Erythroblast (primary cell): ENCODE data around the gene SH2D3C.

Source experiments
- DNase-seq, 2 experiments: peaks; one replicate each; lab custom pipeline; 2025; lab: John Stamatoyannopoulos, UW
- GATA1 ChIP-seq: IDR thresholded peaks from 2 replicates; pipeline ENCODE4 v1.6.1; 2011; ENCODE audit warnings: low read depth, mild to moderate bottlenecking, control low read depth, low read length, moderate library complexity
- POLR2A ChIP-seq: IDR thresholded peaks from 2 replicates; pipeline ENCODE4 v1.6.1; 2011; ENCODE audit warnings: mild to moderate bottlenecking, low read length

The SH2D3C gene

DNA sequence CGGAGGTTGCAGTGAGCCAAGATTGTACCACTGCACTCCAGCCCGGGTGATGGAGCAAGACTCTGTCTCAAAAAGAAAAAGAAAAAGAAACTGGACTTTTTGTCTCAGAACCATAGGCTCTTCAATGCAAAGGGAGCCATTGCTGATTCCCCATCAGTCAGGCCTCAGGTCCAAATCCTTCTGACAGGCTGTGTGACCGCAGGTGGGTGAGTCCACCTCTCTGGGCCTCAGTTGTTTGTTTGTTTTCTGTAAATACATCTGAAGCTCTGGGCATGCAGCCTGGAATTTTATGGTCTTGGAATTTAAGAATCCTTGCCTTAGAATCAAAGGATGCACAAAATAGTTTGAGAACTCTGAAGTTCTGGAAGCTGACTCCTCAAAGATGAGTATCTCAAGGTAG lies 22.2 kb downstream of the SH2D3C start:
- no peak for DNase-seq
- TF ChIP-seq POLR2A (no peak), GATA1 (no peak)

DNA sequence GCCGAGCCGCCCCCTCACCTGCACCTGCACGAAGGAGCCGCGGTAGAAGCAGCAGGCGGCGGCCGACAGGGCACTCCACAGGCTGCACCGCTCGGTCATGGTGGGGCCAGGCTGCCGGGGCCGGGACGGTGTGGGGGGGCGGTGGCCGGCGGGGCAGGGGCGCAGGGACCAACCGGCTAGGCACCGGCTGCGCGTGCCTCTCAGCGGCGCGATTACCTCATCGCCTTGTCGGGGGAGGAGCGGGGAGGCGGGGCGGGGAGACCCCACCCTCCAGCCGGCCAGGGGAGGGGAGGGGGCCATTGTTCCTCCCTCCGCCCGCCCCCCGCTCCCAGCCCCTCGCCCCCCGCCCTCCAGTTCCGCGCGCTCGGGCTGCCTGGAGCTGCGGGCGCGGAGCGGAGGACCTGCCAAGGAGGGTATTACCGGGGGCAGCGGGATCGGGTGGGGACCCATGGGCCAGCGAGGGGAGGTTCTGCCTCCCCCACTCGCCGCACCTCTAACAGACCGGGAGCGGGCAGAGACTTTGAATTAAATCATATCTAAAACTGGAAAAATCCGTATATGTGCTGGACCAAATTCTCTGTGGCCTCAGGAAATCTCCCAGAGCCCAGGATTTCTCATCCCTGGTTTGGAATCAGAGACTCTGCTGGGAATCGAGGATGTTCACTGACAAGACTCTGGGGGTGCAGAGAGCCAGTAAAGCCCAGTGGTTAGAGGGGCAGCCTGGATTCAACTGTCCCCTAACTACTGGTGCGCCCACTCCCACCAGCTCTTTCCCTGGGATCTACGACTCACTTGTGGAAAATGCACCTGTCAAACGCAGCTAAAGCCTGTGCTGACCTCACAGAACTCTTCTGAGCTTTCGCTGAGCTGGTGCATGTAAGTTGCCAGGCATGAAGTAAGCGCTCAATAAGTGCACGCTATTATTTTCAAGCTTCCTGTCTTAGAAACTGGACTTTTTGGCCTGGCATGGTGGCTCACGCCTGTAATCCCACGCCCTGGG lies 23.1 kb downstream of the SH2D3C start:
- DNase-seq: no peak
- TF ChIP-seq POLR2A: no peak
- no peak for TF ChIP-seq GATA1

DNA sequence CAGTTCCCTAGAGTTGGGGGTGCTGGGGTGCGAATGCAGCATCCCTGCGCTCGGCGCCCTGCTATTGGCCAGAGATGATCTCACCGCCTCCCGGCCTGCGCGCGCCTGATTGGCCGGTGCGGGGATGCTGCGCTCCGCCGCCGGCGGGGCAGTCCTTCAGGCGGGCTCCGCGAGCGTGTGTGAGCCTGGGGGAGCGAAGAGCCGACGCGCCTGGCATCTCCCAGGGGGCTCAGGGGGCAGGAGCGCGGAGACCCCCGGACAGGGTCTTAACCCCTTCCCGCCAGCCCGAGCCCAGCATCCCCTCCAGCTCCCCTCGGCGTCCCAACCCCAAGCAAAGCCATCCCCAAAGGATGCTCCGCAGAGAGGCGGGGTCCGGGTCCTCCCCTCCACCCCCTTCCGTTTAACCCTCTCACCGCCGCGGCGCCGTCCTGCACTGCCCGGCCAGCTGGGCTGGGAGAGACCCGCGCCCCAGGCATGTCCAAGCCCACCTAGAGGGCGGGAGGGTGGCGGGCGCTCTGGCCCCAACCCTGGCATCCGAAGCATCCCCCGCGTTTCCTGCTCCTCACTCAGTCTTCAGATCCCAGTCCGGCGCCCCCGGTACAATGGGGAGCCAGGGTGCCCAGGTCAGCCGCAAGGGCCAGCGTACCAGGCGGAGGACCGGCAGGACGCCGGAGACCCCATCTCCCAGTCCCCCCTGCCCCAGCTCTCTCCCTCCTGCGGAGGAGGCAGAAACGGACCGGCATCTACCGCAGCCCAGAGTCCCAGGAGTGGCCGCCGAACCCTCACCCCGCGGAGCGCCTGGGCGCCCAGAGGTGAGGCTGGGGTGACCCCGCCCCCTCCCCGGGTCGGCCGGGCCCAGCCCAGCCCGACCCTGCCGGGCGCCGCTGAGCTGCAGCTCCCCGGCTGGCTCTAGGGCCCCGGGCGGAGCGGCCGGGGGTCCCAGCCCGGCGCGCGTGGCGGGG lies 24.1 kb downstream of the SH2D3C start:
- no peak for DNase-seq
- TF ChIP-seq POLR2A (no peak), GATA1 (no peak)

DNA sequence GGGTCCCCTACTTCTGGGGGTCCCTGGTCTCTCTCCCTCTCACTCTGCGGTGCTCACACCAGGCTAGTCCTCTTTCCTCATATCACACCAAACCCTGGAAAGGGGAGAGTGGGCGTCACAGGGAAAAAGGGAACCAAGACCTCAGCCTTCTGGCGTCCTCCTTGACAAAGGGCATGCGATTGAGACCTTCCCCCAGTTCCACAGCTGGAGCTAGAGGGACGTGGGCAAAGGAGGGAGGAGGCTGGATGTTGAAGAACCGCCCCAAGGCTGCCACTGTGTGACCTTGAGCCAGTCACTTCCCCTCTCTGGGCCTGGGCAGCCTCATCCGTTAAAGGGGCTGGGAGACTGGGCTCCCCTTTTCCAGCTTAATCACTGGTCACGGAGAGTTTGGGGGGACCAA lies 24.8 kb downstream of the SH2D3C start:
- no peak for DNase-seq
- TF ChIP-seq POLR2A: no peak
- no peak for TF ChIP-seq GATA1

DNA sequence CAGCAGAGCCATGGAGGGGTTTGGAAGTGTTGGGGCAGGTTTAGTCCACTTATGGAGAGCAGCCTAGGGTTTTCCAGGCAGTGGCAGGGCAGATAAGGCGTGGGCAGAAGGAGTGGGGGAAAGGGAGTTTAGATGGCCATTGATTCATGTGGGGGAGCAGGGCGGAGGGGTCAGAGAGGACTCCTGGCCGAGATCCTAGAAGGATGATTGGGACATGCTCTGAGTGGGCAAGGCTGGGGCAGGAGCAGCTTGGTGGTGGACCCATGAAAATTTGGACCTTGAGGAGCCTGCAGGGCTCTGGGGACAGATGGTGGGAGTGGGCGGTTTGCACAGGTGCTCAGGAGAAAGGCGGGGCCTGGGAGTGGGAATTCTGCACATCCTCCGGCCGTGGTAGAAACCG lies 25.3 kb downstream of the SH2D3C start:
- DNase-seq: no peak
- no peak for TF ChIP-seq POLR2A
- no peak for TF ChIP-seq GATA1

DNA sequence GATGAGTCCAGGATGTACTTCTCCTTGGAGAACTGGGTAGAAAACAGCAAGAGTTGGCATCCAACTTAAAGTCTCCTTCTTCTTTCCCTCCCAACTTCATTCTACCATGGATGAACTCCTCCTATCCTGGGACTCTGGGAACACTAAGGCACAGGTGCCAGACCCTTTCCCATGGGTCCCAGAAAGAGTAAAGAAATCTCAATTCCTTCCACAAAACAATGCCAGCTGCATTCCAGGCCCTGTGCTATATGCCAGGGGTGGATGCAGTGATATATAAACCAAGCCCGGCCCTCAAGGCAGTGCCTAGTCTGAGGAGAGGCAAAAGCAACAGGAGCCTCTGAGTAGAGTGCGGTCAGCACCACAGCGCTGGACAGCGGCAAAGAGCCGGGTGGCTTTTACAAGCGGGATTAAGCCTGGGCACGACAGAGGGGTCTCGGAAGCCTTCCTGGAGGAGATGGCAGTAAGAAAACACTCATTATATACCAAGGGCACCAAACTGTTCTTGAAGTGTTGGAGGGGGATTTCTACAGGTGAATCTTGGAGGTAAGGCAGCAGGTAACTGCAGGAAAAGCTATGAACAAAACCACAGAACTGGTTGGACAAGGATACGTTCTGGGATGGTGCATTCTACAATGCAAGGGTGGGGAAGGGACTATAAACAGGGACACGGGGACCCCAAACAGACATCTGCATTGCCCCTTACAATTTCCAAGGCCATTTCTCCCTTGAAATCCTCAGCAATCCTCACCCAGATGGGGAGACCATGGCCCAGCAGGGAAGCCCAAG lies 27.0 kb downstream of the SH2D3C start:
- DNase-seq: peak in 1 of 2 experiments; percentile 21
- TF ChIP-seq POLR2A (no peak), GATA1 (no peak)

DNA sequence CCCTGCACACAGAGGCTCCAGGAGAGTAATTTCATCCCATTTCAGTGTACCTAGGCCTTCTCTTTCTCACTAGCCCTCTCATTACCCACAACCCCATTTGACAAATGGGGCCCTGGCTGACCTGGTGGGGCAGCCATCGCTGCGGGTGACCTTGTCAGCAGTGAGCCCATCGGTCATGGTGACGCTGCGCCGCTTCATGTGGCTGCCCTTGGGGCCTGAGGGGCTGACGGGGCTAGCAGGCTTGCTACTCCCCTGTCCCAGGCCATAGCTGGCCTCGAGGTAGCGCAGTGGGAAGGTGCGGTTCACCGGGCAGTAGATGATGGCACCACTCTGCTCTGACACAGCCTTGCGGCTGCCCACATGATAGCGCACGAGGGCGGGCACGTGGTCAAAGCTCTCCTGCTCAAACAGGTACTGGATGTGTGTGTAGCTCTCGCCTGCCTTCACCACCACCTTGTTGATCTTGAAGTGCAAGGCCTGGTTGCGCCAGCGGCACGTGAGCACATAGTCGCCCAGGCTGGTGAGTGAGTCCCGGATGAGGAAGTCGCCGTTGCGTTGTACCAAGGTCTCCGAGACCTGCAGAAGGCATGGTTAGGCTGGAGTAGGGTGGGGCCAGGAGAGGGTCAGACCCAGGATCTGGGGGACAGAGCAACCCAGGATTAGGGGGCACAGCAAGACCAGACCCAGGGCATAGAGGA lies 29.2 kb downstream of the SH2D3C start:
- DNase-seq: no peak
- TF ChIP-seq GATA1 (no peak), POLR2A (no peak)

DNA sequence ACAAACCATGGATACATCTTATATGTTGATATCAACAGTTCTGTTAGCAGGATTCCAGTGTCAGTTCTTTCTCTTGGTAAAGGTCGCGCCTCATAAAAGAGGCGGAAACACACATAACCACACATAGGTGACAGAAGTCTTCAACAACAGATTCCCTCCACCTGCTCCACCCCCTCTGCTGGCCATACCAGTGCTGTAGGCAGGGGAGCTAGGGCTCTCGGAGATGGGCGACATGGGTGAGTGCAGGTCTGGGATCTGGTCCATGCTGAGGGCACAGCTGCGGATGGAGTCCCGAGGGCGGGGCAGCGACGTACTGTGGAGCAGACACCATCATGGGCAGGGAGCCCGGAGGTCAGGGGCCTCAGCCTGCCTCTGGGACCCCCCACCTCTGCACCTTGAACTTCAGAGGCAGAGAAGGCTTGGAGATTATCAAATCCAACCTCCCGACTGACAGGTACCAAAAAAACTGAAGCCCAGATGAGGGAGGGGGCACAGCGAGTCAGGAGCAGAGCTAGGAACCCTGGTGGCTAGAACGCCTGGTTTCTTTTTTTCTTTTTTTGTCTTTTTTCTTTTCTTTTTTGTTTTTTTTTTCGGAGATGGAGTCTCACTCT lies 31.4 kb downstream of the SH2D3C start:
- no peak for DNase-seq
- TF ChIP-seq GATA1: no peak
- TF ChIP-seq POLR2A: no peak

DNA sequence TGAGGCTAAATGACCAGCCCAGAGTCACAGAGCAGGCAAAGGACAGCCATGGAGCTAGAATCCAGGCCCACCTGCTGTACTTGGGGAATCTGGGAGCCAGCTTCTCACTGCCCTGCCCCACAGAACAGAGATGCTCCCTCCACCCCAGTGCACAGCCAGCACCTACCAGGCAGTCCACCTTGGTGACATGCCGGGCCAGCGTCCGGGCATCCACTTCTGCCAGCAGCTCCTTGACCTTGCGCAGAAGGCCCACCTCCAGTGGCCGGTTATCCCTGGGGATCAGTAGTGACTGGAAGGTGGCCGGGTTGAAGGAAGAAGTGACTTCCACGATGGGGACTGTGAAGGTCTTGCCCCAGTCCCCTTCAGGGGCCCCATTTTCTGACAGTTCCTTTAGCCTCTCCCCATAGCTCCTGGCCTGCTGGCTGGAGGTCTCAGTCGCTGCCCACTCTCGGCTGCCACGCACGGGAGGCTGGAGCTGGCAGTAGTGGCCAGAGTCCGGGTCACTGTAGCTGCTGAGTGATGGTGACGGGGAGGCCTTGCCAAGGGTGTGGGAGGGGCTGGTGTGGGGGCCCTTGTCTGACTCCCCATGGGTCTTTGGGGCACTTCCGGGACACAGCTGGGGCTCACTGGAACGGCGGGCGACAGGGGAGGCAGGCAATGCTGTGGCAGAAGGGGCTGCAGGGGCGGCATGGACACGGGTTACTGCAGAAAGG lies 33.9 kb downstream of the SH2D3C start:
- DNase-seq: no peak
- no peak for TF ChIP-seq POLR2A

DNA sequence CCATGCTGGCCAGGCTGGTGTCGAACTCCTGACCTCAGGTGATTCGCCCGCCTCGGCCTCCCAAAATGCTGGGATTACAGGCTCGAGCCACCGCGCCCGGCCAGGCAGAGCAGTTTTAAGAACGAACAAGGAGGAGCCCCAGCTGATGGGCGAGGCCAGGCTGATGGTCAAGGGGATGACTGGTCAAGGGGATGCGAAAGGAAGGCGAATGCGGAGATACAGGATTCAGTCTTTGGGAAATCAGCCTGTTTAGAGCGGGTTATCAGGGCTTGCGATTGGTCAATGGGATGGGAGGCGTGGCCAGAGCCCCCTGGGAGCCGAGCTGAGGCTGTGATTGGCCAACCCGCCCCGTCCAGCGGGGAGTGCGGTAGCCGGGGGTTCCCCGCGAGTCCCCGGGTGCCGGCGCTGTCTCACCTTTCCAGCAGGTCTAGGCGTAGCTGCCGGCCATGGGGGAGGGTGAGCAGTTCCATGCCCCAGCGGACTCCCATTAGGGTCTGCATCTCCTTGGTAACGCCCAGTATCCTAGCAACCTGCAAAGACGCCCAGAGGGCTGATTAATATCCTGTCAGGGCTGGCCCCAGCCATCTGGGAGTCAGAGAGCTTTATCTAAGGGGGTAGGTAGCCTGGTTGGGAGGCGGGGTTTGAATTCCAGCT lies 35.9 kb downstream of the SH2D3C start:
- TF ChIP-seq POLR2A (no peak), GATA1 (no peak)
- peak in 1 of 2 experiments; percentile 54 for DNase-seq

DNA sequence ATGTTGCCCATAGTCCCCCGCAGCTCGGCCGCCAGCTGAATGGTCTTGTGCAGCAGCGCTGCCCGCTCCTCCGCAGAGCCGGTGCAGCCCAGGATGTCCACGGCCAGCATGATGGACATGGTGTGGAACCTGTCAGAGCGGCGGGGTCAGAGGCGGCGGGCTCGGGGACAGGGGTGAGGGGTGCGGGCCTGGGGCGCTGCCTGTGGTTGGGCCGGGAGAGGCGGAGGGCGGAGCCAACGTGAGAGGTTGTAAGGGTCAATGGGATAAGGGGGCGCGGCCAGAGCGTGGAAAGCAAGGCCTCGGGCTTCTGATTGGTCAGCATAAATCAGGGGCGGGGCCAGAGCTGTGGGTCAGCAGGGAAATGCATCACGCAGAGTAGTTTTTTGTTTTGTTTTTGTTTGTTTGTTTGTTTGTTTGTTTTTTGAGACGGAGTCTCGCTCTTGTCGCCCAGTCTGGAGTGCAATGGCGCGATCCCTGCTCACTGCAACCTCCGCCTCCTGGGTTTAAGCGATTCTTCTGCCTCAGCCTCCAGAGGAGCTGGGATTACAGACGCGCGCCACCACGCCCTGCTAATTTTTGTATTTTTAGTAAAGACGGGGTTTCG lies 36.5 kb downstream of the SH2D3C start:
- DNase-seq: no peak
- TF ChIP-seq GATA1: no peak
